Erythroblast (primary cell): ENCODE data around the gene CFAP46.

Experiments used
- GATA1 ChIP-seq: IDR thresholded peaks from 2 replicates; pipeline ENCODE4 v1.6.1; 2011; ENCODE audit warnings: low read depth, mild to moderate bottlenecking, control low read depth, low read length, moderate library complexity
- POLR2A ChIP-seq: IDR thresholded peaks from 2 replicates; pipeline ENCODE4 v1.6.1; 2011; ENCODE audit warnings: mild to moderate bottlenecking, low read length

- TF ChIP-seq POLR2A (no peak), GATA1 (no peak)
Measured at GRCh38 chr10:132978542-132978941, 36.2 kb upstream of the CFAP46 start.
